NK-92 (cell line): ENCODE data around the gene ARFGEF3.
"Not testable (repeated sequence)": the region's sequence is repeated elsewhere in the genome, so short reads cannot be mapped to it uniquely, and the experiment has no call there.

Source experiments
- DNase-seq: peaks from one replicate; lab custom pipeline; 2025; ENCODE audit not compliant: unreplicated experiment; lab: John Stamatoyannopoulos, UW

The ARFGEF3 gene

GRCh38 chr6:138341176-138341575 is 179.4 kb downstream of the ARFGEF3 start:
- DNase-seq: no peak

GRCh38 chr6:138343112-138343511 is 181.4 kb downstream of the ARFGEF3 start:
- no peak for DNase-seq

- DNase-seq: no peak
These were observed 184.0 kb downstream of the ARFGEF3 start for GRCh38 chr6:138345565-138346285.

- no peak for DNase-seq
These were observed 184.8 kb downstream of the ARFGEF3 start for GRCh38 chr6:138346302-138347195.

GRCh38 chr6:138347864-138348263 is 186.1 kb downstream of the ARFGEF3 start:
- DNase-seq: no peak

GRCh38 chr6:138349891-138350290 is 188.2 kb downstream of the ARFGEF3 start:
- no peak for DNase-seq

- no peak for DNase-seq
These were observed 196.2 kb downstream of the ARFGEF3 start for GRCh38 chr6:138357928-138358327.

- DNase-seq: not testable (repeated sequence)
These were observed 206.9 kb downstream of the ARFGEF3 start for GRCh38 chr6:138368684-138369083.

- no peak for DNase-seq
These were observed 209.1 kb downstream of the ARFGEF3 start for GRCh38 chr6:138370631-138371451.

- no peak for DNase-seq
These were observed 209.6 kb downstream of the ARFGEF3 start for GRCh38 chr6:138371452-138371711.

- DNase-seq: no peak
These were observed 210.0 kb downstream of the ARFGEF3 start for GRCh38 chr6:138371720-138372119.

GRCh38 chr6:138372711-138373463 is 211.1 kb downstream of the ARFGEF3 start:
- no peak for DNase-seq

- DNase-seq: no peak
These were observed 212.5 kb downstream of the ARFGEF3 start for GRCh38 chr6:138374230-138374629.

- no peak for DNase-seq
These were observed 213.1 kb downstream of the ARFGEF3 start for GRCh38 chr6:138374815-138375214.

- DNase-seq: no peak
These were observed 215.3 kb downstream of the ARFGEF3 start for GRCh38 chr6:138377042-138377441.

GRCh38 chr6:138377844-138378243 is 216.1 kb downstream of the ARFGEF3 start, which contains the start of gene SMIM28:
Gene SMIM28, plus strand, starts transcription at chr6:138377905. Its CDS starts 168 bp downstream, at chr6:138378073.
- no peak for DNase-seq

GRCh38 chr6:138378463-138378862 is 216.7 kb downstream of the ARFGEF3 start:
- no peak for DNase-seq

GRCh38 chr6:138382498-138383265 is 220.9 kb downstream of the ARFGEF3 start:
- DNase-seq: no peak

GRCh38 chr6:138383776-138384175 is 222.0 kb downstream of the ARFGEF3 start:
- DNase-seq: no peak

GRCh38 chr6:138386897-138387296 is 225.2 kb downstream of the ARFGEF3 start:
- DNase-seq: no peak
